SH-SY5Y (cell line): ENCODE results near the gene NSF.

Experiments used
- GATA2 ChIP-seq: IDR thresholded peaks from 2 replicates; pipeline ENCODE4 v1.6.1; 2011; ENCODE audit warnings: mild to moderate bottlenecking, low read depth, low read length
- GATA3 ChIP-seq: IDR thresholded peaks from 2 replicates; pipeline ENCODE4 v1.6.1; 2011; ENCODE audit warnings: low read depth, mild to moderate bottlenecking, low read length, moderate library complexity

GRCh38 chr17:46805771-46806170 lies 215.3 kb downstream of the NSF start:
- TF ChIP-seq GATA2 (no peak), GATA3 (no peak)
